ENCODE data around the gene MKX. TPM values are rescaled to one million over a fixed set of nuclear protein-coding genes. Genes with fewer than 3 reads are reported as not detected.

MKX gene
- total and polyA plus RNA-seq, 9 of the 15 experiments (the other 6 are each of a cell fraction or from before 2014, with no cell fraction given): 0.07 TPM; not detected in 7

GRCh38 chr10:27688276-27688675 lies 57.3 kb downstream of the MKX start:
- H3K4me2 ChIP-seq (ENCODE audit: insufficient read depth, low read length): no peak overlapping the region
- FAIRE-seq (no peak), DNase-seq (ENCODE audit: extremely low read depth in 1 of 4, low spot score in 3 of 4) (no peak), ATAC-seq (no peak)
- H3K27ac ChIP-seq (ENCODE audit: extremely low read depth, low read depth, low read length): no peak overlapping the region
- H3K36me3 ChIP-seq (ENCODE audit: control insufficient read depth, insufficient read depth, low read length): no peaks in the 10 kb centered on the region
- H2AFZ ChIP-seq (ENCODE audit: low read depth, low read length): no peak overlapping the region
- H4K20me1 ChIP-seq (replicated peaks; ENCODE audit: control insufficient read depth, insufficient read depth, low read length): no peaks in the 10 kb centered on the region
- H3K4me3 ChIP-seq: no peak overlapping the region
- BruUV-seq (replicated peaks): no TSS peak
- CTCF ChIA-PET (ENCODE audit: low intra/inter-chr PET ratio): no interaction called here
- intact Hi-C loops (cut with micrococcal nuclease) (no loop called here), in situ Hi-C loops (cut with MboI) (no loop called here)
- H3K9ac ChIP-seq (ENCODE audit: insufficient read depth in 1 of 2, low read depth in 2 of 2, low read length in 2 of 2): no peak overlapping the region
- H3K4me1 ChIP-seq (replicated peaks in 1 of 2; ENCODE audit: control insufficient read depth in 2 of 2, insufficient read depth in 2 of 2, low read length in 2 of 2): no peaks in the 10 kb centered on the region
- TF ChIP-seq CHD2 (IDR thresholded peaks at IDR 0.05; ENCODE audit: low read depth, low read length) (no peak), GATA2 (CRISPR knock-in tag; IDR thresholded peaks at IDR 0.05) (no peak), ZNF444 (CRISPR knock-in tag; IDR thresholded peaks at IDR 0.05) (no peak), SP1 (CRISPR knock-in tag; IDR thresholded peaks at IDR 0.05) (no peak), GTF2F1 (IDR thresholded peaks at IDR 0.05; ENCODE audit: low read depth, low read length) (no peak), IFI16 (CRISPR knock-in tag; IDR thresholded peaks at IDR 0.05) (no peak), HMBOX1 (IDR thresholded peaks at IDR 0.05) (no peak), ZNF512 (tag; IDR thresholded peaks at IDR 0.05) (no peak), MBD1 (CRISPR knock-in tag; IDR thresholded peaks at IDR 0.05) (no peak), NFE2L1 (tag; IDR thresholded peaks at IDR 0.05; ENCODE audit: borderline replicate concordance, low read depth) (no peak), DNMT1 (IDR thresholded peaks at IDR 0.05) (no peak), FOXJ3 (CRISPR knock-in tag; IDR thresholded peaks at IDR 0.05) (no peak), ZNF384 (IDR thresholded peaks at IDR 0.05; ENCODE audit: low read depth, low read length) (no peak), ETS1 (conservative IDR thresholded peaks at IDR 0.05; ENCODE audit: control insufficient read depth, low read depth, low read length) (no peak)
- peaks cover 3% of the 10 kb centered on the region in 2 experiments; a peak in 3 of 5 replicates for H3K27me3 ChIP-seq (ENCODE audit: control insufficient read depth in 2 of 2, insufficient read depth in 2 of 2, low read length in 2 of 2)
- H3K9me1 ChIP-seq (ENCODE audit: control insufficient read depth, insufficient read depth, low read length): no peaks in the 10 kb centered on the region
- no peaks in the 10 kb centered on the region for H3K79me2 ChIP-seq (ENCODE audit: control insufficient read depth, insufficient read depth, low read length)
- 0% methylated on average over 1 of the region's 1 CpG for WGBS (ENCODE audit: insufficient coverage, low coverage, missing lambda C conversion rate)
- POLR2A ChIA-PET: interaction anchor here (1.0 kb wide), 1 partner anchor 13 kb away, joined by 3 read pairs; no protein-coding TSS in a partner anchor
- no peaks in the 10 kb centered on the region for H3K9me3 ChIP-seq (replicated peaks; ENCODE audit: control insufficient read depth, insufficient read depth, low read depth, low read length)
